HG03575 (cell line): ENCODE data around the gene VIL1.

ENCODE experiments used
- ATAC-seq: cut with Tn5 transposase; IDR thresholded peaks from one replicate; pipeline ENCODE4 v1.9.1; 2021; ENCODE audit not compliant: unreplicated experiment, insufficient number of reproducible peaks, low FRiP score; ENCODE audit errors: extremely low read depth

VIL1 gene

GRCh38 chr2:218431878-218432277 is 13.0 kb downstream of the VIL1 start:
- no peak for ATAC-seq

DNA sequence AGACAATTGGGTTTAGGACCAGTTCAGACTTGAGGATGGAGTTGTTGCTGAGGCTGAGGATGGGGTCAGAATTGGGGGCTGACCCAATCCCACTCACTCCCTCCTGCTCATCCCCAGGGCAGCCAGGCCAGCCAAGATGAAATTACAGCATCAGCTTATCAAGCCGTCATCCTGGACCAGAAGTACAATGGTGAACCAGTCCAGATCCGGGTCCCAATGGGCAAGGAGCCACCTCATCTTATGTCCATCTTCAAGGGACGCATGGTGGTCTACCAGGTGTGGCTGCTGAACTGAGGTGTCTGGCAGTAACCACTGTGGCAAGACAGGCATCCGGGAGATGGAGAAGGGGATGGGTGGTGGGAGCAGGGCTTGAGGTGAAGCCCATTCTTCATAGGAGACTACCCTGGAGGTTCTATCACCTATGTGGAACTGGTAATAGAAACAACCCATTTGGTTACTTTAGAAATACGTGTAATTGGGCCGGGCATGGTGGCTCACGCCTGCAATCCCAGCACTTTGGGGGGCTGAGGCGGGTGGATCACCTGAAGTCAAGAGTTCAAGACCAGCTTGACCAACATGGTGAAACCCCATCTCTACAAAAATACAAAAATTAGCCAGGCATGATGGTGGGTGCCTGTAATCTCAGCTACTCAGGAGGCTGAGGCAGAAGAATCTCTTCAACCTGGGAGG is 13.9 kb downstream of the VIL1 start:
- no peak for ATAC-seq

GRCh38 chr2:218434456-218434855 is 15.5 kb downstream of the VIL1 start:
- no peak for ATAC-seq

- ATAC-seq: no peak
These were observed 16.4 kb downstream of the VIL1 start for GRCh38 chr2:218435003-218435982.

GRCh38 chr2:218436992-218437391 is 18.1 kb downstream of the VIL1 start:
- ATAC-seq: no peak

GRCh38 chr2:218437969-218438368 is 19.0 kb downstream of the VIL1 start:
- no peak for ATAC-seq

DNA sequence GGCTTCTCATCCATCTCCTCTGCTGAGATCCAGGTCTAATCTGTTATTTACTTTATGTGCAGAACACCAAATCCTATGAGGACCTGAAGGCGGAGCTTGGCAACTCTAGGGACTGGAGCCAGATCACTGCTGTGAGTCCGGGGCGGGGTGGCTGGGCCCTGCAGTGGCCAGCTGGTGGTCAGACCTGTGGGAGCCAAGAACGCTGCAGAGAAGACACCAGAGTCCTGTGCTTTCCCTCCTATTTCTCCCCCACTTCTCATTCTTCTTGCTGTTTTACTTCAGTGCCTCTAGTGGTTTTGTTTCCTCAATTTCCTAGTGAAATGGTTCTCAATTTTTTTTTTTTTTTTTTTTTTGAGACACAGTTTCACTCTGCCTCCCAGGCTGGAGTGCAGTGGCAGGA is 19.7 kb downstream of the VIL1 start:
- no peak for ATAC-seq

GRCh38 chr2:218444692-218445357 is 25.9 kb downstream of the VIL1 start:
- ATAC-seq: no peak

DNA sequence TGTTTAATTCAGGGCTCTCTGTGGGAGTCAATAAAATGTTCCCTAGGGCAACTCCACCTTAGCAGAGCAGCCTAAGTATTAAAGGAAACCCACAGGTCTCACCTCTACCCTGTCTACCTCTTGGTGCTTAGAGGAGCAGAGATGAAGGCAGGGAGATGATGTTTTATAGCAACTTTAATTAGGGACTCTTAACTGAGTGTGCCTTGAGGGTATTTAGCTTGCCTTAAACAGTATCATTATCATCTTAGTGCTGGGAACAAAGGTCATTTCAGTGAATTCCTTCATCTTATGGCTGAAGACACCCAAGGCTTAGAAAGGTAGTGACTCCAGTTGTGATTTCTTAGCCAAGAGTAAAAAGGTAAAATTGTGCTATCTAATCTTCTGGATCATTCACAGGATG is 26.7 kb downstream of the VIL1 start:
- no peak for ATAC-seq

DNA sequence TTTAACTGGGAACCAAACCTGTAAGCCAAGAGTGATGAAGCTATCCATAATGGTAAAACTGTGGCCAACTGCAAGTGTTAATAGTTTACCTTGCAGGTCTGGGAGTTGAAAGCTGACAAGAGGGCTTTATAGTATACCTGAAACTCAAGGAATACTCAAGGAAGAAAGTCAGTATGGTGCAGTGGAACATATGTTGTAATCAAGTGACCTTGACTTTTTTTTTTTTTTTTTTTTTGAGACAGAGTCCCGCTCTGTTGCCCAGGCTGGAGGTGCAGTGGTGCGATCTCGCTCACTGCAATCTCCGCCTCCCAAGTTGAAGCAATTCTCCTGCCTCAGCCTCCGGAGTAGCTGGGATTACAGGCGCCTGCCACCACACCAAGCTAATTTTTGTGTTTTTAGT is 27.6 kb downstream of the VIL1 start:
- no peak for ATAC-seq

- no peak for ATAC-seq
These were observed 28.1 kb downstream of the VIL1 start for GRCh38 chr2:218447072-218447471.

- no peak for ATAC-seq
These were observed 30.0 kb downstream of the VIL1 start for GRCh38 chr2:218448934-218449333.

- no peak for ATAC-seq
These were observed 33.2 kb downstream of the VIL1 start for GRCh38 chr2:218452079-218452478.

DNA sequence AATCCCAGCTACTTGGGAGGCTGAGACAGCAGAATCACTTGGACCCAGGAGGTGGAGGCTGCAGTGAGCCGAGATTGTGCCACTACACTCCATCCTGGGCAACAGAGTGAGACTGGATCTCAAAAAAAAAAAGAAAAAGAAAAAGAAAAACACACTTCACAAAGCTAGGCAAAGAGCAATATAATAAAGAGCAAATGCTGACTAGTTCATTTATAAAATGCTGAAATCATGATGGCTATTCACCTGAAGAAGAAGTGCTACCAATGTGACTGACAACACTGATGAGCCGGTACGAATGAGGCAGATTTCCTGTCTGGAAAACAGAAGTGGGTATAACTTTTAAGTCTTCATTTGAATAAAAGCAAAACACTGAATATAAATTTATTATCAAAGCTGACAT is 37.9 kb downstream of the VIL1 start:
- no peak for ATAC-seq

DNA sequence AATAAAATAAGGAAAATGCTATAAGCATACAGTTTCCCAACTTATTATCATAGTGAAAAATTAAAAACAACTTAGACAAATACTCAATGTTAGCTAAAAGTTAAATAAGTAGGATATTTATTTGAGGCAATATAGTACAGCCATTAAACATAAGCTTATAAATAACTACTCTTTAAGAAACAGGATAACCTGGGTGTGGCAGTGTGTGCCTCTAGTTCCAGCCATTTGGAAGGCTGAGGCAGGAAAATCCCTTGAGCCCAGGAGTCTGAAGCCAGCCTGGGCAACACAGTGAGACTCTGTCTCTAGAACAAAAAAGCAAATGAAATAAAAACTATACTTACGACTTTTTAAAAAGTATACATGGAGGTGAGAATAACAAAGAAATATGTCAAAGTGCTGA is 39.7 kb downstream of the VIL1 start:
- ATAC-seq: no peak

- no peak for ATAC-seq
These were observed 47.2 kb downstream of the VIL1 start for GRCh38 chr2:218465987-218466633.

DNA sequence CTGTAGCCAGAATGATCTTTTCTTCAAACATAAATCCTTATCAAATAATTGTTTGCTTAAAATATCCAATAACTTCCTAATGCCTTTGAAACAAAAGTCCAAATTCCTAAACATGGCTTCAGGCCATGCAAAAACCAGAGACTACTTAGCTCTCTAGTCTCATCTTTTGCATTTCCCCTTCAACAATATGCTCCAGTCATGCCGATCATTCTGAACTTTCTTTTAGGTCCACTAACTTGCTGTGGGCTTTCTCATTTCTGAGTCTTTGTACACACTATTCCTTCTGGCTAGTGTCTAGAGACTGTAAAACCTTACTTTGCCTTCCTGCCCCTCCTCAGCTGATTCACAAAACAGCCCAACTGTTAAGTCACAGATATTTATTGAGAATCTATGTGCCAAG is 51.5 kb downstream of the VIL1 start:
- ATAC-seq: no peak

- ATAC-seq: no peak
These were observed 52.1 kb downstream of the VIL1 start for GRCh38 chr2:218471036-218471435.

- no peak for ATAC-seq
These were observed 53.1 kb downstream of the VIL1 start for GRCh38 chr2:218471982-218472381.
